HuH-7 (cell line): ENCODE measurements around the gene CD80.
"Not testable (repeated sequence)": the region's sequence is repeated elsewhere in the genome, so short reads cannot be mapped to it uniquely, and the experiment has no call there.

Experiments
- DNase-seq: peaks from one replicate; pipeline ENCODE4 v3.0.0; 2011; ENCODE audit warnings: low spot score

CD80 gene

DNA sequence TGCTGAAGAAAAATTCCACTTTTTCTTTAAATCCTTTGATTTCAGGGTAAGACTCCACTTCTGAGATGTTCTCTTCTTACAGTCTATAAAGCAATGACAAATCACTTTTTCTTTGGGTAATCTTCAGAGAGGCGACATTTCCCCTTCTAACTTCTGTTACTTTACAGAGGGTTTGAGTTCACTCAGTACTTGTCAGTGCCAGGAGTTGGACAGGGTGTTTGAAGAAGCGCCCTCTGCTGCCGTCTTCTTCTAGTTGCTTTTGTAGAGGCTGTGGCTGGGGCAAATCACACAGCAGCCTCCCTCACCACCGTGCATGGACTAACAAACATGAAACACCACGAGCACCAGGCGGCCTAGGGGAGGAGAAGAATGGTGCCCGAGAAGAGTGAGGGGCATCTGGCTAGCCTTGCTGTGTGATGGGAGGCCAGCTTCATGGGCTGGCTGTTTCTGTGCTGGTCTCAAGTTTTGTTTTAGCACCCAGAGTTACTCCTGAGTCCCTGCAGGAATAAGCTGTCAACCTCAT, at the start of gene CD80:
Gene CD80, minus strand, starts transcription at position 174 of the 523 bp plus-strand sequence. CDS start 1,886 bp downstream, outside the sequence.
- peak; percentile 71 for DNase-seq

DNA sequence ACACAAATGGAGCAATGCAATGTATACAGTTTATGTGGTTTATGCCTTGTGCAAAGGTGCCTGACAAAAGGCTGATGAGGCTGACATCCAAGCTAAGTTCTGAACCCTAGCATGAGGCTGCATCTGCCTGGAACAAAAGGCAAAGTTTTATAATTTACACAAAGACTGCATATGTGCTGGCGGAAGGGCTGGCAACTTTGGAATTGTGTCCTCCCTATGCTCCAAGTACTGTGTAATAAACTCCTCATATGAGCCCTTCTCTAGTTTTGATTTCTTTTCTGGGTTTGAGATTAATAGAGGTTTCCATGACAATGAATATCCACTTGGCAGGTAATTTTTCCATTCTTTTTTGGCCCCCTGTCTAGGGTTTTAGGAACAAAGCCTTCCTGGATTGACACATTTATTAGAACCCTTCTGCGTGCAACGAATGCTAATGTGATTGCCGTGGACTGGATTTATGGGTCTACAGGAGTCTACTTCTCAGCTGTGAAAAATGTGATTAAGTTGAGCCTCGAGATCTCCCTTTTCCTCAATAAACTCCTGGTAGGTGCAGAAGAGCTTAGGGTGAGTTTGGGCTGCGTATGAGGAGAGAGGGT, 49.1 kb upstream of the CD80 start:
- DNase-seq: no peak

- no peak for DNase-seq
Measured at GRCh38 chr3:119604878-119605277, 45.5 kb upstream of the CD80 start.

DNA sequence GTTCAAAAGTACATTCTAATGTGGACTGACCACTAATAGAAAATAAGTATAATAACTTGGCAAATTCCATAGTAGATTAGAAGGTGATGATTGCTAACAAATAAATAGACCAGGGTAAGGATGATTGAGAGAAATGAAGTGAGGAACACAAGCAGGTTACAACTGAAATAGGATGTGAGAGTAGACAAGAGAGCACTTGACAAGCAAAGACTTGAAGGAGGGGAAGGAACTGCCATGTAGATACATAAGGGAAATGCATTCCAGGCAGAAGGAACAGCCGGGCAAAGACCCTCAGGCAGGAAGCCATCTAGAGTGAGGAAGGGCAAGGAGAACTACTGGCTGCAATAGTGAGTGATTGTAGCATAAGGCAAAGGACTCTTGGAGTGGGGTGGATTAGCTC, 43.3 kb upstream of the CD80 start:
- no peak for DNase-seq

- DNase-seq: no peak
Measured at GRCh38 chr3:119601154-119601553, 41.7 kb upstream of the CD80 start.

DNA sequence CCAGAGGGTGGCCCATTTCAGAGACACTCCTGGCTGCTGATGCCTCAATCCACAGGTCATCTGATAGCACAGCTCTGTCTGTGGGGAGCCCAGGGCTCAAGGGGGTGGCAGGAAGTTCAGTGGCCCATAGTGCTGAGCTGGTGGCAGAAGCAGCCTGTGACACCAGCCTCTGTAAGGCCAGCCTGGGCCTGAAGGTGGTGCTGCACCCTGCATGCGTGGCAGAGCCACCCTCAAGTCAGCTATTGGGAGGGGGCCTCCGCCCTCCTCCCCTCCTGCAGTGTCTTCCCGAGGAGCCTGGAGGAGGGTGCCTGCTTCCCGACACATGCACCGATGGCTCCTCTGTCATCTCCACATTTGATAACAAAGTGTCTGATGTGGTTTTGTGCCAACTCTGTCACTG, 41.3 kb upstream of the CD80 start:
- peak; percentile 53 for DNase-seq

DNA sequence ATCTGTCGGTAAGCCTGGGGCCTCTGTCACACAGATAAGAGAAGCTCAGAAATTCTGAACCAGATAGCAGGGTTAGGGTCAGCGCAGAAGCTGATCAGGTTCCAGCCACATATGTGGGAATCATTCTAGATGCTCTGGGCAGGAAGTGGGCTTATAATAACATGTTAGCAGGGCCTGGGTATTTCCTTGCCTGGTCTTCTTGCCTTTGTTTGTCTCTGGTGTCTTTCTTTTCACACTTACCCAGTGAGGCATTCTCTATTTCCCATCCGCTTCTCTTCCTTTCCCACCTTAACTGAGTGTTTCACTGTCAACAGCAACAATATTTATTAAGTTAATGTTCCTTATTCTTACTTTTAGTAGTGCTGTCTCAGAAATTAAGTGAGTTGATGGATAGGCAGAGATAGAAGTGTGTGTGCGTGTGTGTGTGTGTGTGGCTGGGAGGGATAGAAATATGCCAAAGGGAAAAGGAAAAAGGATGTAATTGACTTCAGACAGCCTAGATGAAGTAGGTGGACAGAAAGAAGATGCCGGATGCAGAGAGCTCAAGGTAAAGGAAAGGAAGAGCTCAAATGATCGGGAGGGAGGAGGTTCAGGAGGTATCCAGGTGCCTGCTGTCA, 40.3 kb upstream of the CD80 start:
- no peak for DNase-seq

GRCh38 chr3:119598410-119599098, 39.1 kb upstream of the CD80 start:
- DNase-seq: no peak

DNA sequence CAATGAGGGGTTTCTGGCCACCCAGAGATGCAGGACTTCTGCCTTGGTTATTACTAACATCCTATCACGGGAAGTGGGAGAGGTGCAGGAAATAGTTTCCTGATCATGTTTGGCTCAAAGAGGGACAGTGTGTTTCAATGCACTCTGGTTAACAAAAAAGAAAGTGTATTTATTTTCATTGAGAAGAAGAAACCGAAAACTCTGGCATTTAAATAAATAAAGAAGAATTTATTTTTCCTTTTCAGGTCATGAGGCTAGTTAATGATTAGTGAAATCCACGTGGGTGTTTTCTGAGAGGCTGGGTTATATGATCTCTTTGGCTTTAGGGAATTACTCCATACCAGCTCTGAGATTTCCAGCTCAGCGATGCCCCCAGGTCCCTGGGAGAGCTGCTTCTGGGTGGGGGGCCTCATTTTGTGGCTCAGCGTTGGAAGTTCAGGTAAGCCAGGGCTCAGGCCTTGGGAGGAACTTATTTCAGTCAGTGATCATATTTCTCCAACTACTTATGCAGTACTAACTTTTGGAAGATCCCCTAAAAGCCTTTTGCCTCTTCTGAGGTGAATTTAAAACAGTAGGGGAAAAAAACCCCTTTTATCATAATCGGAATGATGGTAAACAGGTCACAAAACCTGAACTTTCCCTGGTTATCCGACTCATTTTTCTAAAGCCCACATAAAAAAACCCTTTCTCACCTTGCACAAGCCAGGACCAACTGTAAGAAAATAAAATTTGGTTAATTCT, 38.3 kb upstream of the CD80 start, which contains the start of gene PLA1A:
Gene PLA1A, plus strand, starts transcription at position 338 of the 741 bp plus-strand sequence. Its CDS starts 29 bp downstream, at position 367.
- DNase-seq: peak; percentile 76

DNA sequence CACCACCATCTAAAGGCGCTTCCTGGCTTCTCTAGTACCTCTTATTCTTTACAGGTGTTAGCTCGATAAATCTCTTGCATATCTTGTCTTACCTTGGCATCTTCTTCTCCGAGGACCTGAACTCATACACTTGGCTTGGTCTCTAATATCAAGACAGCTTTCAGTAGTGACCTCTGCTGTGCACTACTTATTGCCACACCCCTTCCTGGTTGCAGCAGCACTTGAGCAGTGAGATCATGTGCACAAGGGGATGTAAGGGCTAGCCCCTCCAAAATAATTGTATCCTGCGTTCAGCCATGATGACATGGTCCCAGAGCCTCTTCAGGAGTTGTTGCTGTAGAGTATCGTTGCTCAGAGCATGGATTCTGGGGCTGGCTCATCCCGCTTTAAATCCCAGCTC, 37.0 kb upstream of the CD80 start:
- no peak for DNase-seq

- no peak for DNase-seq
Measured at GRCh38 chr3:119595639-119596334, 36.4 kb upstream of the CD80 start.

GRCh38 chr3:119594929-119595328, 35.5 kb upstream of the CD80 start:
- DNase-seq: not testable (repeated sequence)

GRCh38 chr3:119594066-119594465, 34.7 kb upstream of the CD80 start:
- DNase-seq: no peak

- DNase-seq: no peak
Measured at GRCh38 chr3:119592861-119593260, 33.4 kb upstream of the CD80 start.

- DNase-seq: no peak
Measured at GRCh38 chr3:119590706-119591105, 31.3 kb upstream of the CD80 start.

- DNase-seq: no peak
Measured at GRCh38 chr3:119589102-119589773, 29.8 kb upstream of the CD80 start.

DNA sequence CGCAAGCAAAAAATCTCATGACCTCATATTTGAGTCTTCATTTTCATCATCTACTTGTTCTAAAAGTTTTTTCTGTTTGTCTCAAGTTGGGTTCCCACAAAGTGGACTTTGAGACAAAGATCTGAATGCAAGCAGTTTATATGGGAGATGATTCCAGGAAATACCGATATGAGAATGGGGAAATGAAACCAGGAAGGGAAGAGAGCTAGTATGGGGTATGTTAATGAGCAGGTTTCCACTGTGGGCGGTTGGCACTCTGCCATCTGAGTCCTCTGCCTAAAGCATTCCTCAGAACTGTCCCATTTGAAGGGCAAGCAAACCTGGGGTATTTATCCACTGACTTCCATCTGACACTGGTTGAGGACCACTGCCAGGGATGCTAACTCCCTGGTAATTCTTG, 28.7 kb upstream of the CD80 start:
- no peak for DNase-seq

DNA sequence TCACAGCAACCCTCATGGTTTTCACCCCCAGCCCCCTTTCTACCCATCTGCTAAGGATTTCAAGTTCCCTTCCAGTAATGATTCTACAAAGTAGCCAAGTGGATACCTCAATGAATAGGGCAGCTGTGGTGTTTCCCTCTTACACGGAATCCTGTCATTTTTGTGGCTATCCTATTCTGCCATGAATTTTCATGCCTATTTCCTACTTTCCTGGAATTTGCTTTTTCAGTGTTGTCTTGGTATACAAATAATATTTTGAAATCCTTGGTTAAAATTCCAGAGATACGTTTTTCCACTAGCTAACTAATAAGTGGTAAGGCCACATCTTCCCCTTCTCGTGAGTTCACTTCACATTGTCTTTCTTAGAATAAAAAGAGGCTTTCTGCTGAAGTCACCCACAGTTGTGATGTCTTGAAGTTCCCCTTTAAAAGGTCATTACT, 27.3 kb upstream of the CD80 start:
- DNase-seq: no peak

DNA sequence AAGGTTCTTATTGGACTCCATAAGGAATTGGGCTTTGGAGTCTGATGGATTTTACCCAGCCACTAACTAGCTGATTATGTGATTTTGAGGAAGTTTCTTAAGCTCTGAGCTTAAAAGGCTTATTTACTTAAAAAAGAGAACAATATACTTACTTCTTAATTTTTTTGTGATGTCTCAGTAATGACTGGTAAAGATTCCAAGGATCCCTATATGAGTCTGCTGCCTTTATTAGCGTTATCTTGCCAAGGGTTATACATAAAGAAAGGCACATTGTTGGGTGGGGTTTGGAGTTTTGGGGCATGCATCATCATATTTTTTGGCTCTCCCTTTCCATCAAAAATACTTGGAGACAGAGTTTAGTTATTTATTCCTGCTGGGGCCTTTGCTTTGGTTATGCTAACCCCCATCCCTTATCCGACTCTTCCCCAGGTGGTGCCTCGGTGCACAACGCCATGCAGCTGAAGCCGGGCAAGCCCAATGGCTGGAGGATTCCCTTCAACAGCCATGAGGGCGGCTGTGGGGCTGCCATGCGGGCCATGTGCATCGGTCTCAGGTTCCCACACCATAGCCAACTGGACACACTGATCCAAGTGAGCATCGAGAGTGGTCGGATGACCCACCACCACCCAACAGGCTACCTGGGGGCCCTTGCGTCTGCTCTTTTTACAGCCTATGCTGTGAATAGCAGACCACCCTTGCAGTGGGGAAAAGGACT, 26.6 kb upstream of the CD80 start:
- DNase-seq: no peak

DNA sequence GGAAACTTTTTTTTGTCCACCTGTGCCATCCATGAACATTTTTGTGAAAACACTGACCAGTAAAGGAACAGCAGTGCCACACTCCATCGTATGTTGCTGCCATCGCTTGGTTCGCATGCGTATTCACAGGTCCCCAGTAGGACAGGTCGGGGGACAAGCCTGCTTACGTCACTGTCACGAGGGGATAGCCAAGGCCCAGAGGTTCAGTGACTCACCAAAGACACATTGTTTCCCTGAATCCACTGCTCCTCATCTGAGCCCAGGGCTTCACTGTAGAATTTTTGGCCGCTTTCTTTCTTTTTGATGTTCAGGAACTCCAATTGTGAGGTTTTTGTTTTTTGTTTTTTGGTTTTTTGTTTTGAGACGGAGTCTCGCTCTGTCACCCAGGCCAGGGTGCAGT, 25.8 kb upstream of the CD80 start:
- DNase-seq: no peak

GRCh38 chr3:119582178-119582577, 22.8 kb upstream of the CD80 start:
- DNase-seq: no peak
